Prostate gland (tissue), 2 donors: ENCODE results near the gene B4GALT7. TPM values are rescaled to one million over a fixed set of nuclear protein-coding genes. Genes with fewer than 3 reads are reported as not detected.
A peak's percentile ranks its signal among the peaks of the same experiment; 100 is the strongest.
"Not testable (repeated sequence)": the region's sequence is repeated elsewhere in the genome, so short reads cannot be mapped to it uniquely, and the experiment has no call there.

Experiments used
- DNase-seq: peaks from one replicate; pipeline ENCODE4 v3.0.0-alpha.2; 2019; ENCODE audit warnings: low spot score
- H3K27ac ChIP-seq, 2 donors: fragments of 200-600 bp; sonication (generic); 2 replicates each; pipeline ENCODE4 v1.5.1; 2017 to 2019
- H3K27me3 ChIP-seq: fragments of 200-600 bp; sonication (generic); replicated peaks from 2 replicates; pipeline ENCODE4 v1.5.1; 2019; ENCODE audit not compliant: insufficient read depth
- H3K36me3 ChIP-seq, 2 donors: fragments of 200-600 bp; sonication (generic); 1 replicate in 1 of 2; 2 replicates in 1 of 2; pipeline versions ENCODE4 v1.5.1 to v1.8.1; 2017 to 2019
- H3K4me1 ChIP-seq: fragments of 200-600 bp; sonication (generic); replicated peaks from 2 replicates; pipeline ENCODE4 v1.5.1; 2019
- H3K4me3 ChIP-seq, 2 donors: fragments of 200-600 bp; sonication (generic); 2 replicates each; pipeline ENCODE4 v1.5.1; 2017 to 2019
- H3K9me3 ChIP-seq: fragments of 200-600 bp; sonication (generic); 2 replicates; pipeline ENCODE4 v1.5.1; 2017
- POLR2A ChIP-seq: fragments of 450-650 bp; IDR thresholded peaks from one replicate; pipeline ENCODE4 v1.6.1; 2016; ENCODE audit warnings: antibody characterized with exemption, mild to moderate bottlenecking
- POLR2AphosphoS5 ChIP-seq: sonication (generic); formaldehyde crosslinking; IDR thresholded peaks from one replicate; pipeline ENCODE4 v1.6.1; 2017; ENCODE audit warnings: antibody characterized with exemption
- WGBS: methylation state at CpG from one replicate; pipeline ENCODE4 v1.1.5; 2018; 5-methylcytosine and 5-hydroxymethylcytosine counted together
- intact Hi-C: fragments of 100-400 bp; cut with DNase I; formaldehyde crosslinking; loops from one replicate; pipeline ENCODE4 v1.14.2; 2022
- total RNA-seq, 2 donors: library from RNA; depleted of rRNA; stranded (reverse); fragments of >200 nt; gene quantifications; one replicate each; pipeline ENCODE4 v1.1.0, GENCODE V29; 2016
- TF ChIP-seq, protein P1 (sequence below), 4 experiments: fragments of 200-600 bp in 2 of 4; fragments of 450-650 bp in 2 of 4; sonication (generic) in 2 of 4; IDR thresholded peaks; 1 replicate in 3 of 4; 2 replicates in 1 of 4; pipeline ENCODE4 v1.5.1; 2016 to 2019; ENCODE audit warnings: antibody characterized with exemption in 4 of 4, mild to moderate bottlenecking in 2 of 4, moderate library complexity in 2 of 4

The B4GALT7 gene
- total RNA-seq, 2 donors from 2014 or later: 41.6 to 66.2 TPM

DNA sequence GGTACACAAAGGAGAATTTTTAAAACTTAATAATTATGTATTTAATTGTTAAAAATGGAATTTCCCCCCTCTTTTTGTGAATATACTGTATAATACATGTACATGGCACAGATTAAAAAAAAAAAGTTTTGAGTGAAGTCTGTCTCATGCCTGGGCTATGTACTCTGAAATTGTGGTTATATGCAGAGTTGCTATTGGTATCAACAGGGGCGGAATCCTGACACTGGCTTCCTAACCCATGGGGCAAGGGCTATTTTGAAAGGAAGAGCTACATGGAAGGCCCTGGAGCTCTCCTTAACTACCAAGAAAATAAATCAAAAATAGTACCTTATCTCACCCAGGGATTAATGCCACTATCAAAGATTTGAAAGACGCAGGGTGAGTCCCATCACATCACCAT is 44.7 kb upstream of the B4GALT7 start:
- Histone ChIP-seq H3K9me3 (no peaks in the 10 kb centered on the region), H3K36me3 (no peaks in the 10 kb centered on the region), H3K27me3 (no peaks in the 10 kb centered on the region), H3K27ac (no peak overlapping the region), H3K4me1 (peaks cover 8% of the 10 kb centered on the region), H3K4me3 (no peak overlapping the region)
- WGBS: 98% methylated on average over 2 of the region's 2 CpGs
- no peak for DNase-seq
- TF ChIP-seq POLR2A (no peak), POLR2AphosphoS5 (no peak)
- TF ChIP-seq, protein P1, sequence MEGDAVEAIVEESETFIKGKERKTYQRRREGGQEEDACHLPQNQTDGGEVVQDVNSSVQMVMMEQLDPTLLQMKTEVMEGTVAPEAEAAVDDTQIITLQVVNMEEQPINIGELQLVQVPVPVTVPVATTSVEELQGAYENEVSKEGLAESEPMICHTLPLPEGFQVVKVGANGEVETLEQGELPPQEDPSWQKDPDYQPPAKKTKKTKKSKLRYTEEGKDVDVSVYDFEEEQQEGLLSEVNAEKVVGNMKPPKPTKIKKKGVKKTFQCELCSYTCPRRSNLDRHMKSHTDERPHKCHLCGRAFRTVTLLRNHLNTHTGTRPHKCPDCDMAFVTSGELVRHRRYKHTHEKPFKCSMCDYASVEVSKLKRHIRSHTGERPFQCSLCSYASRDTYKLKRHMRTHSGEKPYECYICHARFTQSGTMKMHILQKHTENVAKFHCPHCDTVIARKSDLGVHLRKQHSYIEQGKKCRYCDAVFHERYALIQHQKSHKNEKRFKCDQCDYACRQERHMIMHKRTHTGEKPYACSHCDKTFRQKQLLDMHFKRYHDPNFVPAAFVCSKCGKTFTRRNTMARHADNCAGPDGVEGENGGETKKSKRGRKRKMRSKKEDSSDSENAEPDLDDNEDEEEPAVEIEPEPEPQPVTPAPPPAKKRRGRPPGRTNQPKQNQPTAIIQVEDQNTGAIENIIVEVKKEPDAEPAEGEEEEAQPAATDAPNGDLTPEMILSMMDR (IDR thresholded peaks at IDR 0.05): no peak
- intact Hi-C loops: no loop called here

DNA sequence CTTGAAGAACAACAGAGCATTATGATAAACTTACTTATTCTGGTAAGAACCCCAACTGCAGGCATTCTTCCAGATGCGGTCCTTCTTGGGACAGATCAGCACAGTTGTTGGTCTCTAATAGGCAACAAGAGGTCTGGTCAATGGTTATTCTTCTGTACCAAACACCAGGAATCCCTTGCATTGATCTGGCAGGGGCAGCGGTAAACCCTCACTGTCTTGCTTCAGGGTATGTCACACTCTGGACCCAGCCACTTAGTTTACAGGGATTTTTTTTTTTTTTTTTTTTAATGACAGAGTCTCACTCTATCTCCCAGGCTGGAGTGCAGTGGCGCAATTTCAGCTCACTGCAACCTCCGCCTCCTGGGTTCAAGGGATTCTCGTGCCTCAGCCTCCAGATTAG is 44.3 kb upstream of the B4GALT7 start:
- Histone ChIP-seq H3K4me3 (no peak overlapping the region), H3K27me3 (no peaks in the 10 kb centered on the region), H3K36me3 (no peaks in the 10 kb centered on the region), H3K4me1 (peaks cover 8% of the 10 kb centered on the region), H3K9me3 (no peaks in the 10 kb centered on the region), H3K27ac (no peak overlapping the region)
- intact Hi-C loops: no loop called here
- TF ChIP-seq POLR2AphosphoS5 (no peak), POLR2A (no peak)
- TF ChIP-seq, protein P1 (IDR thresholded peaks at IDR 0.05): no peak
- 95% methylated on average over 5 of the region's 5 CpGs for WGBS
- DNase-seq: no peak

DNA sequence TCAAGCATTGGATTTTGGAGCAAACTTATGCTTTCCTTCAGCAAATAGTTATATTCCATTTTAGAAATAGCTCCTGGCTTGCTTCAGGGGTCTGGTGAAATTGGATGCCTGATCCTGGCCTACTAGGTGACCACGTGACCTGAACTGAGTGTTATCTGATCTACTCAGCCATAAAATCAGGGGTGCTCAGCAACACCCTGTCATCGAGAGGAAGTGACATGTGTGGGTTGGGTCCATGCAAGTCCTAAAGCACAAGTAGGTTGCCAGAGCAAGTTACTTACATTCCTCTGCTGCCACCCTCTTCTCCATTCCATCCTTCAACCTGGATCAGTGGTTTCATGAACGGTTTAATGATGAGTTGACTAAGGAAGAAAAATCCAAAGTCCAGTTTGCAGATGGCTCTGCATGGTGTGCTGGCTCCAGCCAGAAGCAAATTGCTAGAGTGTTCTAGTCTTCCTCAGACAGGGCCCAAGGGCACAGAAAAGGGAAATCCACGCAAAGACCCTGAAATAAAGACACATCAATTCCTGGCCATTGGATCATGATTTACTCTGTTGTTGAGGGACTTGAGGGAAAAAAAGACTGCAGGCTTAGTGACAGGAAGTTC is 42.8 kb upstream of the B4GALT7 start:
- intact Hi-C loops: no loop called here
- peaks cover 8% of the 10 kb centered on the region for H3K4me1 ChIP-seq
- no peak for DNase-seq
- no peak overlapping the region for H3K27ac ChIP-seq
- H3K4me3 ChIP-seq: no peak overlapping the region
- TF ChIP-seq POLR2AphosphoS5: peak; percentile 48
- TF ChIP-seq POLR2A: no peak
- H3K27me3 ChIP-seq: no peaks in the 10 kb centered on the region
- 33% methylated on average over 4 of the region's 4 CpGs for WGBS
- no peaks in the 10 kb centered on the region for H3K9me3 ChIP-seq
- no peaks in the 10 kb centered on the region for H3K36me3 ChIP-seq

DNA sequence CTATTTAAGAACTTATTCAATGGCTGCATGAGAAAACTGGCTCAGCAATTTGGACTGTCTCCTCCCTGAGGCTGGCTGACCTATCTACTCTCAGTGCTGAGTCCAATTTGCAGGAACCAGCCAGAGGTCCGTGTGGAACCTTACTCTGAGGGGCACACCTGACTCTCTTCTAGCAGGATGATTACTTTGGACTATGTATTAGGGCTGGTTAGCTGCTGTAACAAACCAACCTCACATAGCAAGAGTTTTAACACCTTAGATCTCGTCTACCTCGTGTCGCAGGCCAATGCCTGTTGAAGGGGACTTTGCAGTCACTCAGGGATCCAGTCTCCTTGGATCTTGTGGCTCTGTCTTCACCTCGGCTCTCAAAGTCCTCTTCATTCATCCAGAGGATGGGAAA is 42.1 kb upstream of the B4GALT7 start:
- intact Hi-C loops: no loop called here
- H3K4me3 ChIP-seq: no peak overlapping the region
- H3K27me3 ChIP-seq: no peaks in the 10 kb centered on the region
- 83% methylated on average over 5 of the region's 5 CpGs for WGBS
- no peak overlapping the region for H3K27ac ChIP-seq
- H3K9me3 ChIP-seq: no peaks in the 10 kb centered on the region
- peaks cover 3% of the 10 kb centered on the region for H3K4me1 ChIP-seq
- no peak for DNase-seq
- no peaks in the 10 kb centered on the region for H3K36me3 ChIP-seq
- TF ChIP-seq POLR2A (no peak), POLR2AphosphoS5 (no peak)
- TF ChIP-seq, protein P1 (IDR thresholded peaks at IDR 0.05): no peak

DNA sequence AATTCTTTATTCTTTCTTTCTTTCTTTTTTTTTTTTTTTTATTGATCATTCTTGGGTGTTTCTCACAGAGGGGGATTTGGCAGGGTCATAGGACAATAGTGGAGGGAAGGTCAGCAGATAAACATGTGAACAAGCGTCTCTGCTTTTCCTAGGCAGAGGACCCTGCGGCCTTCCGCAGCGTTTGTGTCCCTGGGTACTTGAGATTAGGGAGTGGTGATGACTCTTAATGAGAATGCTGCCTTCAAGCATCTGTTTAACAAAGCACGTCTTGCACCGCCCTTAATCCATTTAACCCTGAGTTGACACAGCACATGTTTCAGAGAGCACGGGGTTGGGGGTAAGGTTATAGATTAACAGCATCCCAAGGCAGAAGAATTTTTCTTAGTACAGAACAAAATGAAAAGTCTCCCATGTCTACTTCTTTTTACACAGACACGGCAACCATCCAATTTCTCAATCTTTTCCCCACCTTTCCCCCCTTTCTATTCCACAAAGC is 40.4 kb upstream of the B4GALT7 start:
- H3K9me3 ChIP-seq, intact Hi-C loops, H3K4me3 ChIP-seq, H3K27me3 ChIP-seq, H3K27ac ChIP-seq, H3K4me1 ChIP-seq, DNase-seq, H3K36me3 ChIP-seq: not testable (repeated sequence)
- 38% methylated on average over 8 of the region's 8 CpGs for WGBS

DNA sequence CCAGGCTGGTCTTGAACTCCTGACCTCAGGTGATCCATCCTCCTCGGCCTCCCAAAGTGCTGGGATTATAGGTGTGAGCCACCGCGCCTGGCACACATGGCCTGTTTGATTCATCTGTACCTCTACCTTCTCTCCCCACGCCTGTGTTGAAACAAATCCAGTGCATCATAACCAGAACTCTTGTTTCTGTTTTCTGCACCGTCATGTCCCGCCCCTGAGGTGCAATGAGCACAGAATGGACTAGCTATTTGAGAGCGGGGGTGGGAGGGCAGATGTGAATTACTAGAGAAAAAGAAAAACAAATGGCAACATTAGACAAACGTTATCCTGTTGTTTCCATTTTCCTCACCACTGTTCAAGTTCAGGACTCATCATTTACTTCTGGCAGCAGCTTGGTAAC is 34.9 kb upstream of the B4GALT7 start:
- intact Hi-C loops: no loop called here
- TF ChIP-seq, protein P1 (IDR thresholded peaks at IDR 0.05): no peak
- no peak for TF ChIP-seq POLR2AphosphoS5
- TF ChIP-seq POLR2A: no peak
- Histone ChIP-seq H3K27ac (no peak overlapping the region), H3K36me3 (no peaks in the 10 kb centered on the region), H3K9me3 (no peaks in the 10 kb centered on the region), H3K4me3 (no peak overlapping the region), H3K4me1 (no peaks in the 10 kb centered on the region), H3K27me3 (no peaks in the 10 kb centered on the region)
- DNase-seq: no peak
- WGBS: 81% methylated on average over 8 of the region's 8 CpGs
